ENCODE data around the gene CACNA1C.

CACNA1C gene

DNA sequence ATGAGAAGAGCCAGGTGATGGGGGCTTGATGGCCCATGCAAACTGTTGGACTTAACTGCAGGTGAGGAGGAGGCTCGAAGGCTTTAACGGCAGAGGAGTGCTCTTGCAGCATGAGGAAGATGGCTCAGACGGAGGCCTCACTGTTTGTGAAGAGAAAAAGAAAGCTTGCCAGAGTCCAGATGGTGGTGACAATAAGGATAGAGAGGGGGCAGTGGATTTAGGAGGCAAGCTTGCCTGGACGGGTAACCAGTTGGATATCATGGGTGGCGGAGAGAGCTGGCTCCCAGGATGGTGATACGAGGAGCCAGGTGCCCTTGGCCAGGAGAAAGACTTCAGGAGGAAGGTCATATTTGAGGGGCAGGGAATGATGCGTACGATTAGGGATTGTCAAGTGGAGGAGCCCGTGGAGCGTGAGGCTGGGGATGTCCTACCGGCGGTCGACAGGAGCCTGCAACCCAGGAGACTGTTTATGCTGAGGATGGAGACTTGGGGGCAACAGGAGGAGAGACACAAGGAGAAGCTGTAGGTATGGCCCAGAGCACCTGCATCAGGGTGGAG is 71.8 kb downstream of the CACNA1C start:
- no peak overlapping the region for H3K4me2 ChIP-seq (ENCODE audit: low read length)
- H3K79me2 ChIP-seq (ENCODE audit: control insufficient read depth, low read length): no peaks in the 10 kb centered on the region

DNA sequence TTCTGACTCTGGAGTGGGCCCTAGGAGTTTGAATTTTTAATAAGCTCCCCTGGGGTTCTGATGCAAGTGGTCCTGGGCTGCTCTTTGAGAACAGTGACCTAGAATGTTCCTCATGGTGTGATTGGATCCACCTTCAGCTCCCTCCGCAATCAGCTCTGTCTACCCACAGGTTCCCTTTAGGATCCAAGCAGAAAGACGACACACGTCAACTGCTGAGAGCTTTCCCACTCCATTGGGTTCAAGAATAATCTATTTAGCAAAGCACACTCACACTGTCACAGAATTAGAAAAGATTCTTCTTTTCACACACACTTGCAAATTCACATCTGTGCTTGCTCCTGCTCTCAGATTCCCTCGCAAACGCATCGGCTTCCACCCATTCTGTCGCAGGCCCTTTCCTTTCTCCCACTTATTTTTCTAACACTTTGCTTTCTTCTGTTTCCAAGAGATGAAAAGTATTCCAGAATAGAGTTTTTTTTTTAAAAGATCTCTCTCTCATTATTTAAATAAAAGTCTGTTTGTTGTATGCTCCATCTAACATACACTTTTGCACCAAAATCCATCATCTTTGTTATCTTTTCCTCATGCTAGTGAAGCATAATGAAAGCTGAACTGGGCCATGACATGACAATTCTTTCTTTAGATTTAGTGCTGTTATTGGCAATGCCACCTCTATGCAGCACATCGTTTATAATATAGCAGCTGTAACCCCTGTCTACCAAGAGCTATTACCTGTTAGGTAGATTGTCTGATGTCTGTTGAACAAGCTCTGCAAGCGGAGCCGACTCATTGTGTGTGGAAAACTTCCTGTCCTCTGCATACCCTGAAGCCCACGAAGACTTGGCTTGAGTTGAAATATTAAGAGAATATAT is 73.1 kb downstream of the CACNA1C start:
- Histone ChIP-seq H3K36me3 (ENCODE audit: control insufficient read depth, low read length) (no peaks in the 10 kb centered on the region), H3K9me3 (ENCODE audit: control insufficient read depth, insufficient read depth, low read length) (no peaks in the 10 kb centered on the region), H3K27ac (ENCODE audit: low read depth, low read length) (no peak overlapping the region), H3K27me3 (ENCODE audit: control insufficient read depth, low read length) (peaks cover 3% of the 10 kb centered on the region; the same call in 1 of the 2 replicates), H3F3A (ENCODE audit: control insufficient read depth, insufficient read depth) (no peaks in the 10 kb centered on the region), H3K4me1 (ENCODE audit: control insufficient read depth, low read length) (no peaks in the 10 kb centered on the region), H3K79me2 (ENCODE audit: control insufficient read depth, low read length) (no peaks in the 10 kb centered on the region), H3K4me3 (ENCODE audit: low read length) (no peak overlapping the region), H3K4me2 (ENCODE audit: low read length) (no peak overlapping the region), H3K9me2 (replicated peaks; ENCODE audit: control insufficient read depth, low read length) (no peaks in the 10 kb centered on the region), H4K20me1 (ENCODE audit: control insufficient read depth, insufficient read depth, low read depth, low read length) (no peaks in the 10 kb centered on the region)
- TF ChIP-seq, protein P1, sequence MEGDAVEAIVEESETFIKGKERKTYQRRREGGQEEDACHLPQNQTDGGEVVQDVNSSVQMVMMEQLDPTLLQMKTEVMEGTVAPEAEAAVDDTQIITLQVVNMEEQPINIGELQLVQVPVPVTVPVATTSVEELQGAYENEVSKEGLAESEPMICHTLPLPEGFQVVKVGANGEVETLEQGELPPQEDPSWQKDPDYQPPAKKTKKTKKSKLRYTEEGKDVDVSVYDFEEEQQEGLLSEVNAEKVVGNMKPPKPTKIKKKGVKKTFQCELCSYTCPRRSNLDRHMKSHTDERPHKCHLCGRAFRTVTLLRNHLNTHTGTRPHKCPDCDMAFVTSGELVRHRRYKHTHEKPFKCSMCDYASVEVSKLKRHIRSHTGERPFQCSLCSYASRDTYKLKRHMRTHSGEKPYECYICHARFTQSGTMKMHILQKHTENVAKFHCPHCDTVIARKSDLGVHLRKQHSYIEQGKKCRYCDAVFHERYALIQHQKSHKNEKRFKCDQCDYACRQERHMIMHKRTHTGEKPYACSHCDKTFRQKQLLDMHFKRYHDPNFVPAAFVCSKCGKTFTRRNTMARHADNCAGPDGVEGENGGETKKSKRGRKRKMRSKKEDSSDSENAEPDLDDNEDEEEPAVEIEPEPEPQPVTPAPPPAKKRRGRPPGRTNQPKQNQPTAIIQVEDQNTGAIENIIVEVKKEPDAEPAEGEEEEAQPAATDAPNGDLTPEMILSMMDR (IDR thresholded peaks at IDR 0.05; ENCODE audit: low read depth, low read length, poor library complexity, severe bottlenecking): no peak
- no peak for TF ChIP-seq EZH2phosphoT487 (IDR thresholded peaks at IDR 0.05; ENCODE audit: borderline replicate concordance, low read length)

More for the DNA sequence above, 71.8 kb downstream of the CACNA1C start:
- Histone ChIP-seq H3K27me3 (ENCODE audit: control insufficient read depth, low read length) (peaks cover 3% of the 10 kb centered on the region; the same call in 1 of the 2 replicates), H3K27ac (ENCODE audit: low read depth, low read length) (no peak overlapping the region), H3K4me1 (ENCODE audit: control insufficient read depth, low read length) (no peaks in the 10 kb centered on the region), H4K20me1 (ENCODE audit: control insufficient read depth, insufficient read depth, low read depth, low read length) (no peaks in the 10 kb centered on the region), H3K4me3 (ENCODE audit: low read length) (no peak overlapping the region), H3K36me3 (ENCODE audit: control insufficient read depth, low read length) (no peaks in the 10 kb centered on the region), H3K9me3 (ENCODE audit: control insufficient read depth, insufficient read depth, low read length) (no peaks in the 10 kb centered on the region), H3F3A (ENCODE audit: control insufficient read depth, insufficient read depth) (no peaks in the 10 kb centered on the region), H3K9me2 (replicated peaks; ENCODE audit: control insufficient read depth, low read length) (no peaks in the 10 kb centered on the region)
- TF ChIP-seq, protein P1 (IDR thresholded peaks at IDR 0.05; ENCODE audit: low read depth, low read length, poor library complexity, severe bottlenecking): no peak
- TF ChIP-seq EZH2phosphoT487 (IDR thresholded peaks at IDR 0.05; ENCODE audit: borderline replicate concordance, low read length): no peak

DNA sequence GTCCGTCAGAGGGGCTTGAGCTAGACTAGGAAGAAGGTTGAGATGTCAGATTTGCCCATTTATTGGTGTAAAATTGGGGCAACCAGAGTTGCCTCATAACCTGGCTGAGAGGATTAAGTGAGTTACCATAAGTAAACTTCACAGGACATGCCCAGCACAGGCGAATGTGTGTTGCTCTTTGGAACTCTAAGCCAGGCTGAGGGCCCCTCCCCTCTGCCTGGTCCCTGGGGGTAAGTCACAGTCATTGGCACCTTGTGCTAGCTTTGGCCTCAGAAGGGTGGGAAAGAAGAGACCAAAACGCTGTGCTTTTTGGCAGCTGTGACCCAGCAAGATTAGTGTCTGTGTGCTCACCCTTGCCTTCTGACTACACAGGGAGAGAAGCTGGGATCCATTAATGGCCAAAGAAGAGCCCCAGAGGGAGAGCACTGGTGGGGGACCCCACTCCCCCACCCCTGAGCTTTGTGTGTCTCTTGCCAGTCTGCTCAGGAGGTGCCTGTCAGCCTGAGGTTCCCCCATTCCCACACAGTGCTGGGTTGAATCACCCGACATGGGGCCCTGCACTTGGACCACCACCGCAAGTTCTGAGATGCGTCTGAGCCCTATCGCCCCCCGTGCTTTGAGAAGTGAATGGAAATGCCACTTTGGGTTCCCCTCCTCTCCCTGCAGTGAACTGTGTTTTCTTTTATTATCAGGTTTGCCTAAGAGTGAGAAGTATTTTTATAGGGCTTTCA is 74.1 kb downstream of the CACNA1C start:
- Histone ChIP-seq H3K4me2 (ENCODE audit: low read length) (no peak overlapping the region), H3K9me2 (replicated peaks; ENCODE audit: control insufficient read depth, low read length) (no peaks in the 10 kb centered on the region), H3F3A (ENCODE audit: control insufficient read depth, insufficient read depth) (no peaks in the 10 kb centered on the region), H3K4me1 (ENCODE audit: control insufficient read depth, low read length) (no peaks in the 10 kb centered on the region), H3K27ac (ENCODE audit: low read depth, low read length) (no peak overlapping the region), H3K27me3 (ENCODE audit: control insufficient read depth, low read length) (peaks cover 3% of the 10 kb centered on the region; the same call in 1 of the 2 replicates), H3K36me3 (ENCODE audit: control insufficient read depth, low read length) (no peaks in the 10 kb centered on the region), H3K79me2 (ENCODE audit: control insufficient read depth, low read length) (no peaks in the 10 kb centered on the region), H3K4me3 (ENCODE audit: low read length) (no peak overlapping the region), H4K20me1 (ENCODE audit: control insufficient read depth, insufficient read depth, low read depth, low read length) (no peaks in the 10 kb centered on the region), H3K9me3 (ENCODE audit: control insufficient read depth, insufficient read depth, low read length) (no peaks in the 10 kb centered on the region)
- no peak for TF ChIP-seq EZH2phosphoT487 (IDR thresholded peaks at IDR 0.05; ENCODE audit: borderline replicate concordance, low read length)
- TF ChIP-seq, protein P1 (IDR thresholded peaks at IDR 0.05; ENCODE audit: low read depth, low read length, poor library complexity, severe bottlenecking): no peak

All from DOHH2 (cell line).